ENCODE results near the gene TEX36.
"Not testable (repeated sequence)": the region's sequence is repeated elsewhere in the genome, so short reads cannot be mapped to it uniquely, and the experiment has no call there.

The TEX36 gene

GRCh38 chr10:125708971-125709503 lies 26.1 kb upstream of the TEX36 start:
- Histone ChIP-seq H3K4me1 (ENCODE audit: control insufficient read depth, insufficient read depth, low read length, unreplicated experiment) (no peaks in the 10 kb centered on the region), H3K27ac (ENCODE audit: low read depth, low read length) (no peak overlapping the region), H3K4me3 (ENCODE audit: low read depth, low read length) (no peak overlapping the region), H3K36me3 (ENCODE audit: insufficient read depth, low read length) (no peaks in the 10 kb centered on the region), H3K27me3 (ENCODE audit: insufficient read depth, low read length) (no peaks in the 10 kb centered on the region), H2AFZ (ENCODE audit: low read length, unreplicated experiment) (no peak overlapping the region), H3K79me2 (ENCODE audit: control insufficient read depth, insufficient read depth, low read length, unreplicated experiment) (no peaks in the 10 kb centered on the region)

GRCh38 chr10:125707541-125708468 lies 24.8 kb upstream of the TEX36 start:
- Histone ChIP-seq H3K79me2 (ENCODE audit: control insufficient read depth, insufficient read depth, low read length, unreplicated experiment) (no peaks in the 10 kb centered on the region), H2AFZ (ENCODE audit: low read length, unreplicated experiment) (no peak overlapping the region), H3K4me3 (ENCODE audit: low read depth, low read length) (no peak overlapping the region), H3K4me1 (ENCODE audit: control insufficient read depth, insufficient read depth, low read length, unreplicated experiment) (no peaks in the 10 kb centered on the region), H3K27me3 (ENCODE audit: insufficient read depth, low read length) (no peaks in the 10 kb centered on the region), H3K36me3 (ENCODE audit: insufficient read depth, low read length) (no peaks in the 10 kb centered on the region), H3K27ac (ENCODE audit: low read depth, low read length) (no peak overlapping the region)

- Histone ChIP-seq H2AFZ (ENCODE audit: low read length, unreplicated experiment) (no peak overlapping the region), H3K4me3 (ENCODE audit: low read depth, low read length) (no peak overlapping the region)
These were observed 17.5 kb upstream of the TEX36 start for GRCh38 chr10:125700355-125700911.

GRCh38 chr10:125699562-125700143 lies 16.7 kb upstream of the TEX36 start:
- no peak overlapping the region for H2AFZ ChIP-seq (ENCODE audit: low read length, unreplicated experiment)
- H3K79me2 ChIP-seq (ENCODE audit: control insufficient read depth, insufficient read depth, low read length, unreplicated experiment): no peaks in the 10 kb centered on the region
- no peak overlapping the region for H3K4me3 ChIP-seq (ENCODE audit: low read depth, low read length)
- H3K36me3 ChIP-seq (ENCODE audit: insufficient read depth, low read length): no peaks in the 10 kb centered on the region
- H3K27me3 ChIP-seq (ENCODE audit: insufficient read depth, low read length): no peaks in the 10 kb centered on the region
- no peak overlapping the region for H3K27ac ChIP-seq (ENCODE audit: low read depth, low read length)
- no peaks in the 10 kb centered on the region for H3K4me1 ChIP-seq (ENCODE audit: control insufficient read depth, insufficient read depth, low read length, unreplicated experiment)

More at GRCh38 chr10:125700355-125700911, 17.5 kb upstream of the TEX36 start:
- H3K27me3 ChIP-seq (ENCODE audit: insufficient read depth, low read length): no peaks in the 10 kb centered on the region
- no peak overlapping the region for H3K27ac ChIP-seq (ENCODE audit: low read depth, low read length)
- no peaks in the 10 kb centered on the region for H3K36me3 ChIP-seq (ENCODE audit: insufficient read depth, low read length)
- H3K4me1 ChIP-seq (ENCODE audit: control insufficient read depth, insufficient read depth, low read length, unreplicated experiment): no peaks in the 10 kb centered on the region
- no peaks in the 10 kb centered on the region for H3K79me2 ChIP-seq (ENCODE audit: control insufficient read depth, insufficient read depth, low read length, unreplicated experiment)

GRCh38 chr10:125698481-125698998 lies 15.6 kb upstream of the TEX36 start:
- no peak overlapping the region for H3K27ac ChIP-seq (ENCODE audit: low read depth, low read length)
- no peaks in the 10 kb centered on the region for H3K27me3 ChIP-seq (ENCODE audit: insufficient read depth, low read length)
- no peaks in the 10 kb centered on the region for H3K79me2 ChIP-seq (ENCODE audit: control insufficient read depth, insufficient read depth, low read length, unreplicated experiment)
- no peak overlapping the region for H3K4me3 ChIP-seq (ENCODE audit: low read depth, low read length)
- H3K36me3 ChIP-seq (ENCODE audit: insufficient read depth, low read length): no peaks in the 10 kb centered on the region
- H3K4me1 ChIP-seq (ENCODE audit: control insufficient read depth, insufficient read depth, low read length, unreplicated experiment): no peaks in the 10 kb centered on the region
- H2AFZ ChIP-seq (ENCODE audit: low read length, unreplicated experiment): no peak overlapping the region

GRCh38 chr10:125696884-125697283 lies 13.9 kb upstream of the TEX36 start:
- not testable (repeated sequence) for H3K79me2 ChIP-seq (ENCODE audit: control insufficient read depth, insufficient read depth, low read length, unreplicated experiment); H3K36me3 ChIP-seq (ENCODE audit: insufficient read depth, low read length); H2AFZ ChIP-seq (ENCODE audit: low read length, unreplicated experiment); H3K4me1 ChIP-seq (ENCODE audit: control insufficient read depth, insufficient read depth, low read length, unreplicated experiment); H3K4me3 ChIP-seq (ENCODE audit: low read depth, low read length); H3K27me3 ChIP-seq (ENCODE audit: insufficient read depth, low read length); H3K27ac ChIP-seq (ENCODE audit: low read depth, low read length)

GRCh38 chr10:125694883-125695282 lies 11.9 kb upstream of the TEX36 start:
- no peak overlapping the region for H3K4me3 ChIP-seq (ENCODE audit: low read depth, low read length)
- H3K79me2 ChIP-seq (ENCODE audit: control insufficient read depth, insufficient read depth, low read length, unreplicated experiment): no peaks in the 10 kb centered on the region
- H3K27ac ChIP-seq (ENCODE audit: low read depth, low read length): no peak overlapping the region
- H2AFZ ChIP-seq (ENCODE audit: low read length, unreplicated experiment): no peak overlapping the region
- no peaks in the 10 kb centered on the region for H3K36me3 ChIP-seq (ENCODE audit: insufficient read depth, low read length)
- no peaks in the 10 kb centered on the region for H3K27me3 ChIP-seq (ENCODE audit: insufficient read depth, low read length)
- no peaks in the 10 kb centered on the region for H3K4me1 ChIP-seq (ENCODE audit: control insufficient read depth, insufficient read depth, low read length, unreplicated experiment)

GRCh38 chr10:125693524-125693847 lies 10.5 kb upstream of the TEX36 start:
- H3K4me1 ChIP-seq (ENCODE audit: control insufficient read depth, insufficient read depth, low read length, unreplicated experiment): no peaks in the 10 kb centered on the region
- H3K79me2 ChIP-seq (ENCODE audit: control insufficient read depth, insufficient read depth, low read length, unreplicated experiment): no peaks in the 10 kb centered on the region
- no peak overlapping the region for H3K4me3 ChIP-seq (ENCODE audit: low read depth, low read length)
- no peaks in the 10 kb centered on the region for H3K36me3 ChIP-seq (ENCODE audit: insufficient read depth, low read length)
- H3K27me3 ChIP-seq (ENCODE audit: insufficient read depth, low read length): 0 out of 2 replicates have a peak, but pooled peaks cover 2% of the 10 kb centered on the region
- no peak overlapping the region for H2AFZ ChIP-seq (ENCODE audit: low read length, unreplicated experiment)
- H3K27ac ChIP-seq (ENCODE audit: low read depth, low read length): no peak overlapping the region

GRCh38 chr10:125692601-125693523 lies 9.9 kb upstream of the TEX36 start:
- no peak overlapping the region for H3K27ac ChIP-seq (ENCODE audit: low read depth, low read length)
- H3K4me3 ChIP-seq (ENCODE audit: low read depth, low read length): no peak overlapping the region
- H2AFZ ChIP-seq (ENCODE audit: low read length, unreplicated experiment): no peak overlapping the region
- no peaks in the 10 kb centered on the region for H3K79me2 ChIP-seq (ENCODE audit: control insufficient read depth, insufficient read depth, low read length, unreplicated experiment)
- H3K4me1 ChIP-seq (ENCODE audit: control insufficient read depth, insufficient read depth, low read length, unreplicated experiment): no peaks in the 10 kb centered on the region
- H3K36me3 ChIP-seq (ENCODE audit: insufficient read depth, low read length): no peaks in the 10 kb centered on the region
- 0 out of 2 replicates have a peak, but pooled peaks cover 3% of the 10 kb centered on the region for H3K27me3 ChIP-seq (ENCODE audit: insufficient read depth, low read length)

- H3K27ac ChIP-seq (ENCODE audit: low read depth, low read length): no peak overlapping the region
- no peaks in the 10 kb centered on the region for H3K4me1 ChIP-seq (ENCODE audit: control insufficient read depth, insufficient read depth, low read length, unreplicated experiment)
- no peaks in the 10 kb centered on the region for H3K36me3 ChIP-seq (ENCODE audit: insufficient read depth, low read length)
- H3K79me2 ChIP-seq (ENCODE audit: control insufficient read depth, insufficient read depth, low read length, unreplicated experiment): no peaks in the 10 kb centered on the region
- H2AFZ ChIP-seq (ENCODE audit: low read length, unreplicated experiment): no peak overlapping the region
- 0 out of 2 replicates have a peak, but pooled peaks cover 3% of the 10 kb centered on the region for H3K27me3 ChIP-seq (ENCODE audit: insufficient read depth, low read length)
- H3K4me3 ChIP-seq (ENCODE audit: low read depth, low read length): no peak overlapping the region
These were observed 9.2 kb upstream of the TEX36 start for GRCh38 chr10:125692196-125692595.

Measured in ACC112 (cell line).